Measurements from ENCODE around the gene HAO2.
"Not testable (repeated sequence)": the region's sequence is repeated elsewhere in the genome, so short reads cannot be mapped to it uniquely, and the experiment has no call there.

Gene HAO2

GRCh38 chr1:119333163-119333896, 35.3 kb upstream of the HAO2 start:
- Histone ChIP-seq H3K27me3 (ENCODE audit: insufficient read depth, insufficient read length) (peaks cover 7% of the 10 kb centered on the region), H3K4me3 (ENCODE audit: insufficient read length, low read depth) (no peak overlapping the region), H3K9ac (ENCODE audit: insufficient read length, low read depth) (peak overlapping the region; percentile 5), H3K36me3 (ENCODE audit: insufficient read depth, insufficient read length, low read length) (peaks cover 3% of the 10 kb centered on the region), H3K4me1 (ENCODE audit: insufficient read depth, insufficient read length) (peaks cover 19% of the 10 kb centered on the region), H3K9me3 (ENCODE audit: insufficient read depth, low read length) (peaks cover 40% of the 10 kb centered on the region; the same call in 1 of the 2 replicates)
- no peak for DNase-seq (ENCODE audit: low read depth, low spot score)
- TF ChIP-seq YY1 (IDR thresholded peaks at IDR 0.05; ENCODE audit: insufficient read depth, insufficient read length) (no peak), ZNF274 (IDR thresholded peaks at IDR 0.05; ENCODE audit: low read depth, low read length) (no peak), SUZ12 (IDR thresholded peaks at IDR 0.05; ENCODE audit: extremely low read depth, insufficient read depth, insufficient read length) (no peak)

GRCh38 chr1:119333897-119334250, 34.7 kb upstream of the HAO2 start:
- H3K4me1 ChIP-seq (ENCODE audit: insufficient read depth, insufficient read length), result peaks cover 19% of the 10 kb centered on the region
- not testable (repeated sequence) for H3K36me3 ChIP-seq (ENCODE audit: insufficient read depth, insufficient read length, low read length); H3K27me3 ChIP-seq (ENCODE audit: insufficient read depth, insufficient read length); H3K4me3 ChIP-seq (ENCODE audit: insufficient read length, low read depth); H3K9ac ChIP-seq (ENCODE audit: insufficient read length, low read depth); DNase-seq (ENCODE audit: low read depth, low spot score)
- peaks cover 42% of the 10 kb centered on the region; the same call in 1 of the 2 replicates for H3K9me3 ChIP-seq (ENCODE audit: insufficient read depth, low read length)

- H3K27me3 ChIP-seq (ENCODE audit: insufficient read depth, insufficient read length), result peaks cover 4% of the 10 kb centered on the region
- no peak overlapping the region for H3K4me3 ChIP-seq (ENCODE audit: insufficient read length, low read depth)
- H3K36me3 ChIP-seq (ENCODE audit: insufficient read depth, insufficient read length, low read length), result no peaks in the 10 kb centered on the region
- H3K9ac ChIP-seq (ENCODE audit: insufficient read length, low read depth), result no peak overlapping the region
- no peak for DNase-seq (ENCODE audit: low read depth, low spot score)
- TF ChIP-seq YY1 (IDR thresholded peaks at IDR 0.05; ENCODE audit: insufficient read depth, insufficient read length), result no peak
- TF ChIP-seq SUZ12 (IDR thresholded peaks at IDR 0.05; ENCODE audit: extremely low read depth, insufficient read depth, insufficient read length), result no peak
- no peak for TF ChIP-seq ZNF274 (IDR thresholded peaks at IDR 0.05; ENCODE audit: low read depth, low read length)
- peaks cover 16% of the 10 kb centered on the region for H3K4me1 ChIP-seq (ENCODE audit: insufficient read depth, insufficient read length)
- peaks cover 43% of the 10 kb centered on the region; the same call in 1 of the 2 replicates for H3K9me3 ChIP-seq (ENCODE audit: insufficient read depth, low read length)
These were observed 31.7 kb upstream of the HAO2 start for GRCh38 chr1:119336848-119337247.

DNA sequence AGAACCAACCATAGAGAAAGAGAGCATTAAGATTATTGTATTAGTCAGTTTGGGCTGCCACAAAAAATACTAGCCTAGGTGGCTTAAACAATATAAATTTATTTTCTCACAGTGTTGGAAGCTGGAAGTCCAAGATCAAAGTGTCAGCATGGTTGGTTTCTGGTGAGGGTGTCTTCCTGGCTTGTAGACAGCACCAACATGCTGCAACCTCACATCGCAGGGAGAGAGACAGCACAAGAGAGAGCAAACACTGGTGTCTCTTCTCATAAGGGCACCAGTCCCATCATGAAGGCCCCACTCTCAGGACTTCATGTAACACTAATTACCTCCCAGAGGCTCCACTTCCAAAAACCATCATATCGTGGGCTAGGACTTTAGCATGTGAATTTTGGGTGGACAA, 30.6 kb upstream of the HAO2 start:
- Histone ChIP-seq H3K9ac (ENCODE audit: insufficient read length, low read depth) (no peak overlapping the region), H3K4me3 (ENCODE audit: insufficient read length, low read depth) (no peak overlapping the region), H3K4me1 (ENCODE audit: insufficient read depth, insufficient read length) (peaks cover 8% of the 10 kb centered on the region)

DNA sequence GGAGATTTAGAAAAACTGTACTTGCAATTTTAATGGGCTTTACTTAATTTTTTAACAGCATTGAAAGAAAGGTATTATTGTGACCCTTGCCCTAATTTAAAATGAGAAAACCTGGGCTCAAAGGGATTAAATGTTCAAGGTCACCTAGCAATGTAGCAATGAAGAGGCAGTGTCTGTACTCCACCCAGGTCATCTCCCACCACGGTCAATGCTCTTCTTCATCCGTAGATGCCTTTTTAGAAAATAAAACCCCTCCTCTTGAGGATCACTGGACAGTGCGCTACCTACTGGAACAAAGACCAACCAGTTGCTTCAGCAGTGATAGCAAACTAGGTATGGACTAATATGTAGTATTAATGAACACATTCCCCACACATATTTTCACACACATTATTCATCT, 29.8 kb upstream of the HAO2 start:
- no peaks in the 10 kb centered on the region for H3K36me3 ChIP-seq (ENCODE audit: insufficient read depth, insufficient read length, low read length)
- no peak for DNase-seq (ENCODE audit: low read depth, low spot score)
- H3K4me3 ChIP-seq (ENCODE audit: insufficient read length, low read depth), result no peak overlapping the region
- H3K27me3 ChIP-seq (ENCODE audit: insufficient read depth, insufficient read length), result peaks cover 4% of the 10 kb centered on the region
- no peak overlapping the region for H3K9ac ChIP-seq (ENCODE audit: insufficient read length, low read depth)
- peaks cover 3% of the 10 kb centered on the region for H3K4me1 ChIP-seq (ENCODE audit: insufficient read depth, insufficient read length)
- H3K9me3 ChIP-seq (ENCODE audit: insufficient read depth, low read length), result peaks cover 41% of the 10 kb centered on the region; the same call in 1 of the 2 replicates
- no peak for TF ChIP-seq SUZ12 (IDR thresholded peaks at IDR 0.05; ENCODE audit: extremely low read depth, insufficient read depth, insufficient read length)

More for the DNA sequence above, 30.6 kb upstream of the HAO2 start:
- no peak for DNase-seq (ENCODE audit: low read depth, low spot score)
- H3K27me3 ChIP-seq (ENCODE audit: insufficient read depth, insufficient read length), result peaks cover 4% of the 10 kb centered on the region
- H3K36me3 ChIP-seq (ENCODE audit: insufficient read depth, insufficient read length, low read length), result no peaks in the 10 kb centered on the region
- peaks cover 48% of the 10 kb centered on the region; the same call in 1 of the 2 replicates for H3K9me3 ChIP-seq (ENCODE audit: insufficient read depth, low read length)
- TF ChIP-seq ZNF274 (IDR thresholded peaks at IDR 0.05; ENCODE audit: low read depth, low read length) (no peak), YY1 (IDR thresholded peaks at IDR 0.05; ENCODE audit: insufficient read depth, insufficient read length) (no peak), SUZ12 (IDR thresholded peaks at IDR 0.05; ENCODE audit: extremely low read depth, insufficient read depth, insufficient read length) (no peak)

DNA sequence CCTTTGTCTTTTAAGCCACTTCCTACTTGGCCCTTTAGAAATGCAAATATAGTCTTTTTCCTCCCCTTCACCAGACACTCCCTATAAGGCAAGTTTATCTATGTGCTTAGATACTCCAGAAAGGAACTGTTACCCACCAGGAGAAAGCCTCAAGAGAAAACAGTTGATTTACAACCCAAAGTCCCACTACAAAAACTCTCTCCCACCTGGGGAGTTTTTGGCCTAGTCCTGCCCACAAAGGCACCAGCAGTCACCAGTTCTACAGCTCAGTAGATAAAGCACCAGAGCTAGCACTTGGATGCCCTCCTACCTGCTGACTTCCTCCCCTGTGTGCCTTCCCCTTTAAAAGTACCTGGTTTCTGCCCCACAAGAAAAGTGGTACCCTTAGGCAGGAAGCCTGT, 27.7 kb upstream of the HAO2 start:
- DNase-seq (ENCODE audit: low read depth, low spot score), result peak; percentile 81
- H3K9ac ChIP-seq (ENCODE audit: insufficient read length, low read depth), result no peak overlapping the region
- H3K4me1 ChIP-seq (ENCODE audit: insufficient read depth, insufficient read length), result peaks cover 3% of the 10 kb centered on the region

GRCh38 chr1:119341372-119341947, 27.1 kb upstream of the HAO2 start:
- TF ChIP-seq YY1 (IDR thresholded peaks at IDR 0.05; ENCODE audit: insufficient read depth, insufficient read length) (no peak), SUZ12 (IDR thresholded peaks at IDR 0.05; ENCODE audit: extremely low read depth, insufficient read depth, insufficient read length) (no peak), ZNF274 (IDR thresholded peaks at IDR 0.05; ENCODE audit: low read depth, low read length) (no peak)
- Histone ChIP-seq H3K27me3 (ENCODE audit: insufficient read depth, insufficient read length) (peaks cover 4% of the 10 kb centered on the region), H3K4me1 (ENCODE audit: insufficient read depth, insufficient read length) (peaks cover 3% of the 10 kb centered on the region), H3K9me3 (ENCODE audit: insufficient read depth, low read length) (peaks cover 47% of the 10 kb centered on the region), H3K4me3 (ENCODE audit: insufficient read length, low read depth) (no peak overlapping the region), H3K36me3 (ENCODE audit: insufficient read depth, insufficient read length, low read length) (no peaks in the 10 kb centered on the region), H3K9ac (ENCODE audit: insufficient read length, low read depth) (no peak overlapping the region)
- no peak for DNase-seq (ENCODE audit: low read depth, low spot score)

More for the DNA sequence above, 27.7 kb upstream of the HAO2 start:
- TF ChIP-seq ZNF274 (IDR thresholded peaks at IDR 0.05; ENCODE audit: low read depth, low read length) (no peak), YY1 (IDR thresholded peaks at IDR 0.05; ENCODE audit: insufficient read depth, insufficient read length) (no peak), SUZ12 (IDR thresholded peaks at IDR 0.05; ENCODE audit: extremely low read depth, insufficient read depth, insufficient read length) (no peak)
- H3K27me3 ChIP-seq (ENCODE audit: insufficient read depth, insufficient read length), result peaks cover 4% of the 10 kb centered on the region
- H3K9me3 ChIP-seq (ENCODE audit: insufficient read depth, low read length), result peaks cover 47% of the 10 kb centered on the region
- H3K36me3 ChIP-seq (ENCODE audit: insufficient read depth, insufficient read length, low read length), result no peaks in the 10 kb centered on the region
- H3K4me3 ChIP-seq (ENCODE audit: insufficient read length, low read depth), result no peak overlapping the region
